Tibial artery (tissue), 4 donors: ENCODE measurements around the gene ITGAL.

Source experiments
- DNase-seq, 2 donors: peaks; one replicate each; pipeline ENCODE4 v3.0.0-alpha.2; 2019
- H3K27ac ChIP-seq, 2 donors: fragments of 200-600 bp; sonication (generic) in 1 of 2; 1 replicate in 1 of 2; 2 replicates in 1 of 2; pipeline ENCODE4 v1.5.1; 2018 to 2019; ENCODE audit warnings: mild to moderate bottlenecking in 1 of 2
- H3K27me3 ChIP-seq, 2 donors: fragments of 200-600 bp; sonication (generic) in 1 of 2; one replicate each; pipeline versions ENCODE4 v1.5.1 to v1.6.0; 2016 to 2019
- H3K36me3 ChIP-seq, 3 donors: fragments of 200-600 bp; sonication (generic) in 2 of 3; one replicate each; pipeline ENCODE4 v1.5.1; 2016 to 2019; ENCODE audit warnings: mild to moderate bottlenecking in 2 of 3
- H3K4me1 ChIP-seq, 4 donors: fragments of 200-600 bp; sonication (generic) in 2 of 4; 1 replicate in 3 of 4; 2 replicates in 1 of 4; pipeline ENCODE4 v1.5.1; 2016 to 2019
- H3K4me3 ChIP-seq, 2 donors: fragments of 200-600 bp; sonication (generic) in 1 of 2; 1 replicate in 1 of 2; 2 replicates in 1 of 2; pipeline ENCODE4 v1.5.1; 2018 to 2019; ENCODE audit warnings: mild to moderate bottlenecking in 2 of 2
- H3K9me3 ChIP-seq, 3 donors: fragments of 200-600 bp; sonication (generic) in 1 of 3; one replicate each; pipeline ENCODE4 v1.5.1; 2016 to 2019
- CTCF ChIP-seq, 2 experiments: fragments of 200-600 bp in 1 of 2; fragments of 450-650 bp in 1 of 2; IDR thresholded peaks; one replicate each; pipeline ENCODE4 v1.5.1; 2017 to 2019; ENCODE audit warnings: antibody characterized with exemption in 2 of 2, mild to moderate bottlenecking in 1 of 2, moderate library complexity in 1 of 2
- intact Hi-C: fragments of 100-400 bp; cut with DNase I; formaldehyde crosslinking; loops from one replicate; pipeline ENCODE4 v1.15.0; 2023; ENCODE audit warnings: low total_unique reads

ITGAL gene

GRCh38 chr16:30571445-30572322 lies 99.1 kb downstream of the ITGAL start, which contains the start of gene ZNF688:
ZNF688 (minus strand) TSS chr16:30571714; CDS start chr16:30571629, 85 bp downstream.
- Histone ChIP-seq H3K27ac (peak within 1 kb of the TSS; percentile 97 to 98), H3K4me1 (peaks cover 0 to 24% (median 22%) of the 10 kb centered on the region in 4 donors), H3K4me3 (peak within 1 kb of the TSS; percentile 82 to 95), H3K9me3 (no peaks in the 10 kb centered on the region), H3K27me3 (no peaks in the 10 kb centered on the region), H3K36me3 (no peaks in the 10 kb centered on the region)
- intact Hi-C loops = loop anchor here (10.0 kb wide), 1 partner anchor 63 kb away; no protein-coding TSS in a partner anchor
- DNase-seq = peak; percentile 98 to 99
- TF ChIP-seq CTCF (IDR thresholded peaks at IDR 0.05) = peak in 1 of 2 experiments; percentile 38
